Natural killer cell (primary cell): ENCODE measurements around the gene LCE2C. TPM values are rescaled to one million over a fixed set of nuclear protein-coding genes. Genes with fewer than 3 reads are reported as not detected.
"Not testable (repeated sequence)": the region's sequence is repeated elsewhere in the genome, so short reads cannot be mapped to it uniquely, and the experiment has no call there.

Experiments used
- ATAC-seq, 3 donors: fragments of 150-1000 bp in 2 of 3; fragments of 200-7000 bp in 1 of 3; cut with Tn5 transposase; 1 replicate in 1 of 3; 2 replicates in 2 of 3; pipeline ENCODE4 v1.10.0; 2021; ENCODE audit warnings: mild to moderate bottlenecking in 2 of 3, moderate library complexity in 2 of 3
- DNase-seq, 2 donors: peaks; one replicate each; pipeline versions ENCODE4 v3.0.0 to v3.0.0-alpha.2; 2013 to 2021; ENCODE audit warnings: mixed read lengths in 1 of 2
- H3K27ac ChIP-seq: one replicate; pipeline ENCODE4 v1.5.1; 2013; ENCODE audit warnings: mild to moderate bottlenecking, low read length
- H3K27me3 ChIP-seq: one replicate; pipeline ENCODE4 v1.6.1; 2013; ENCODE audit warnings: low read length; ENCODE audit not compliant: control insufficient read depth, insufficient read depth
- H3K36me3 ChIP-seq: one replicate; pipeline ENCODE4 v1.6.1; 2013; ENCODE audit warnings: low read length; ENCODE audit not compliant: control insufficient read depth, insufficient read depth
- H3K4me1 ChIP-seq: one replicate; pipeline ENCODE4 v1.6.1; 2013; ENCODE audit warnings: low read length; ENCODE audit not compliant: control insufficient read depth, insufficient read depth
- H3K4me3 ChIP-seq: one replicate; pipeline ENCODE4 v1.5.1; 2013; ENCODE audit warnings: low read length
- H3K9me3 ChIP-seq: one replicate; pipeline ENCODE4 v1.6.1; 2013; ENCODE audit warnings: low read length; ENCODE audit not compliant: control insufficient read depth, insufficient read depth
- H3K27ac Mint-ChIP-seq, 2 donors: one replicate each; pipeline ENCODE4 v1.8.0; 2022; ENCODE audit warnings: mild to moderate bottlenecking in 2 of 2, mixed read lengths in 2 of 2, moderate library complexity in 1 of 2
- H3K27me3 Mint-ChIP-seq, 2 donors: one replicate each; pipeline ENCODE4 v1.8.0; 2022; ENCODE audit warnings: low read depth in 2 of 2, mixed read lengths in 2 of 2
- H3K36me3 Mint-ChIP-seq: one replicate; pipeline ENCODE4 v1.8.0; 2022; ENCODE audit warnings: mixed read lengths
- H3K4me1 Mint-ChIP-seq, 2 donors: one replicate each; pipeline ENCODE4 v1.8.0; 2022; ENCODE audit warnings: mixed read lengths in 2 of 2
- H3K4me3 Mint-ChIP-seq: one replicate; pipeline ENCODE4 v1.8.0; 2022; ENCODE audit warnings: mild to moderate bottlenecking, moderate library complexity, mixed read lengths
- H3K9me3 Mint-ChIP-seq, 2 donors: one replicate each; pipeline ENCODE4 v1.8.0; 2022; ENCODE audit warnings: mixed read lengths in 2 of 2
- CTCF ChIP-seq: fragments of 200-600 bp; IDR thresholded peaks from one replicate; pipeline ENCODE4 v1.8.0; 2022; ENCODE audit warnings: antibody characterized with exemption
- WGBS: methylation state at CpG from one replicate; pipeline ENCODE4 v1.1.7; 2013; ENCODE audit warnings: missing lambda C conversion rate; ENCODE audit not compliant: insufficient coverage; 5-methylcytosine and 5-hydroxymethylcytosine counted together
- intact Hi-C: fragments of 100-400 bp; cut with micrococcal nuclease; formaldehyde crosslinking; loops from one replicate; pipeline ENCODE4 v1.14.2; 2022
- total RNA-seq, 4 donors: library from RNA; stranded (reverse); fragments of 120-200 nt in 1 of 4; gene quantifications; one replicate each; pipeline versions ENCODE4 v1.2.3 to v1.2.4, GENCODE V29; 2013 to 2022

Gene LCE2C
- total RNA-seq, result not detected
- total RNA-seq (2013), result not detected

GRCh38 chr1:152674983-152675382 lies at the start of gene LCE2C:
Gene LCE2C, plus strand, starts transcription at chr1:152675279. Its CDS starts 737 bp downstream, at chr1:152676016.
- intact Hi-C loops, ATAC-seq, H3K27ac Mint-ChIP-seq, DNase-seq, H3K9me3 ChIP-seq, H3K27ac ChIP-seq, H3K36me3 Mint-ChIP-seq, H3K4me3 Mint-ChIP-seq, H3K27me3 ChIP-seq, H3K9me3 Mint-ChIP-seq, H3K36me3 ChIP-seq, H3K4me1 ChIP-seq, H3K4me1 Mint-ChIP-seq, H3K4me3 ChIP-seq: not testable (repeated sequence)
- H3K27me3 Mint-ChIP-seq, result peaks cover 23 to 27% of the 10 kb centered on the region in 2 donors
- WGBS, result 76% methylated on average over 1 of the region's 3 CpGs

- Mint-ChIP-seq H3K27ac (no peak overlapping the region), H3K4me1 (peaks cover 0 to 9% of the 10 kb centered on the region in 2 donors), H3K36me3 (no peaks in the 10 kb centered on the region), H3K27me3 (peaks cover 16 to 32% of the 10 kb centered on the region in 2 donors), H3K4me3 (no peak overlapping the region), H3K9me3 (no peaks in the 10 kb centered on the region)
- intact Hi-C loops, result no loop called here
- ATAC-seq (no peak), DNase-seq (no peak)
- no peaks in the 10 kb centered on the region for H3K36me3 ChIP-seq
- H3K9me3 ChIP-seq, result no peaks in the 10 kb centered on the region
- no peak for TF ChIP-seq CTCF
- no peak overlapping the region for H3K27ac ChIP-seq
- H3K4me3 ChIP-seq, result no peak overlapping the region
- peaks cover 8% of the 10 kb centered on the region for H3K4me1 ChIP-seq
- H3K27me3 ChIP-seq, result no peaks in the 10 kb centered on the region
- WGBS, result no CpG with 5 or more reads among the region's 1 CpG
Measured at GRCh38 chr1:152626744-152627143, 48.3 kb upstream of the LCE2C start.

- ATAC-seq (no peak), DNase-seq (no peak)
- Mint-ChIP-seq H3K4me1 (no peaks in the 10 kb centered on the region), H3K4me3 (no peak overlapping the region), H3K27ac (no peak overlapping the region), H3K36me3 (no peaks in the 10 kb centered on the region), H3K27me3 (peaks cover 12 to 52% of the 10 kb centered on the region in 2 donors), H3K9me3 (no peaks in the 10 kb centered on the region)
- no peak overlapping the region for H3K4me3 ChIP-seq
- no peaks in the 10 kb centered on the region for H3K36me3 ChIP-seq
- no peaks in the 10 kb centered on the region for H3K27me3 ChIP-seq
- no peaks in the 10 kb centered on the region for H3K4me1 ChIP-seq
- intact Hi-C loops, result no loop called here
- WGBS, result 95% methylated on average over 2 of the region's 3 CpGs
- no peak for TF ChIP-seq CTCF
- H3K27ac ChIP-seq, result no peak overlapping the region
- no peaks in the 10 kb centered on the region for H3K9me3 ChIP-seq
Measured at GRCh38 chr1:152630596-152630995, 44.5 kb upstream of the LCE2C start.

- no peak for TF ChIP-seq CTCF
- Histone ChIP-seq H3K27me3 (no peaks in the 10 kb centered on the region), H3K36me3 (no peaks in the 10 kb centered on the region), H3K27ac (no peak overlapping the region), H3K4me1 (no peaks in the 10 kb centered on the region), H3K9me3 (no peaks in the 10 kb centered on the region), H3K4me3 (no peak overlapping the region)
- intact Hi-C loops, result no loop called here
- Mint-ChIP-seq H3K27ac (no peak overlapping the region), H3K4me1 (no peaks in the 10 kb centered on the region), H3K4me3 (no peak overlapping the region), H3K9me3 (no peaks in the 10 kb centered on the region), H3K36me3 (no peaks in the 10 kb centered on the region), H3K27me3 (peaks cover 0 to 20% of the 10 kb centered on the region in 2 donors)
- ATAC-seq (no peak), DNase-seq (no peak)
- 94% methylated on average over 1 of the region's 1 CpG for WGBS
Measured at GRCh38 chr1:152640351-152640750, 34.7 kb upstream of the LCE2C start.
